HepG2 (cell line): ENCODE results near the gene LRP1B. TPM values are rescaled to one million over a fixed set of nuclear protein-coding genes. Genes with fewer than 3 reads are reported as not detected.

Experiments
- ATAC-seq: fragments of 200-7000 bp; cut with Tn5 transposase; 3 replicates; pipeline ENCODE4 v1.9.1; 2020; ENCODE audit warnings: mild to moderate bottlenecking, moderate library complexity
- BruUV-seq: library from RNA; stranded (reverse); fragments of 400-500 nt; replicated peaks from 2 replicates; lab custom pipeline; 2021; lab: Mats Ljungman, UMichigan
- CTCF ChIA-PET: fragments of 300-600 bp; formaldehyde crosslinking; extraction: SDS; loops from one replicate; lab custom pipeline; 2021; ENCODE audit warnings: low total read pairs, inconsistent platforms, low intra/inter-chr PET ratio; lab: Yijun Ruan, JAX
- POLR2A ChIA-PET: fragments of 350-600 bp; sonication (Branson Sonifier 250); formaldehyde crosslinking; loops from one replicate; lab custom pipeline; 2020; ENCODE audit warnings: antibody characterized with exemption, inconsistent platforms; lab: Yijun Ruan, JAX
- DNase-seq: peaks from one replicate; pipeline ENCODE4 v3.0.0-alpha.2; 2015; ENCODE audit warnings: low spot score
- FAIRE-seq: peaks from 3 replicates; lab custom pipeline; 2011; peaks lifted over from hg19 to GRCh38; lab: Jason Lieb, UNC
- H2AFZ ChIP-seq: one replicate; pipeline ENCODE4 v1.6.1; 2011; ENCODE audit warnings: low read length, inconsistent platforms
- H3K27ac ChIP-seq: fragments of 300-600 bp; 3 replicates; pipeline ENCODE4 v1.8.0; 2011; ENCODE audit warnings: mixed run types, mild to moderate bottlenecking, mixed read lengths, low read length, inconsistent platforms; ENCODE audit not compliant: insufficient read depth; ENCODE audit errors: extremely low read length
- H3K27me3 ChIP-seq, 2 experiments: fragments of 200-600 bp in 1 of 2; 2 replicates in 1 of 2; 3 replicates in 1 of 2; pipeline versions ENCODE4 v1.6.0 to v1.8.0; 2011; ENCODE audit warnings: low read length in 2 of 2, mild to moderate bottlenecking in 2 of 2, moderate library complexity in 2 of 2, inconsistent platforms in 1 of 2; ENCODE audit not compliant: insufficient read depth in 2 of 2, control insufficient read depth in 1 of 2
- H3K36me3 ChIP-seq, 2 experiments: fragments of 200-600 bp in 1 of 2; replicated peaks in 1 of 2; 2 replicates in 1 of 2; 3 replicates in 1 of 2; pipeline versions ENCODE4 v1.5.1 to v1.8.0; 2011; ENCODE audit warnings: low read length in 2 of 2, inconsistent platforms in 1 of 2; ENCODE audit not compliant: insufficient read depth in 2 of 2, control insufficient read depth in 1 of 2
- H3K4me1 ChIP-seq: 2 replicates; pipeline ENCODE4 v1.5.1; 2012; ENCODE audit warnings: low read length, inconsistent platforms; ENCODE audit not compliant: insufficient read depth
- H3K4me2 ChIP-seq: 2 replicates; pipeline ENCODE4 v1.6.0; 2011; ENCODE audit warnings: low read depth, low read length, inconsistent platforms
- H3K4me3 ChIP-seq, 3 experiments: fragments of 200-600 bp in 1 of 3; sonication (generic), shearing (Covaris generic) in 1 of 3; replicated peaks in 1 of 3; 2 replicates each; pipeline ENCODE4 v1.5.1; 2011 to 2016; ENCODE audit warnings: low read length in 3 of 3, inconsistent platforms in 2 of 3, low read depth in 2 of 3, mild to moderate bottlenecking in 2 of 3, control low read depth in 1 of 3, mixed read lengths in 1 of 3; ENCODE audit not compliant: insufficient read depth in 1 of 3
- H3K79me2 ChIP-seq: one replicate; pipeline ENCODE4 v1.6.1; 2011; ENCODE audit warnings: low read length, inconsistent platforms; ENCODE audit not compliant: insufficient read depth
- H3K9ac ChIP-seq: 2 replicates; pipeline ENCODE4 v1.6.0; 2011; ENCODE audit warnings: mild to moderate bottlenecking, low read depth, low read length, inconsistent platforms; ENCODE audit not compliant: insufficient read depth
- H3K9me3 ChIP-seq: 2 replicates; pipeline ENCODE4 v1.5.1; 2012; ENCODE audit warnings: mild to moderate bottlenecking, low read length
- H4K20me1 ChIP-seq: 2 replicates; pipeline ENCODE4 v1.6.0; 2011; ENCODE audit warnings: inconsistent platforms, mild to moderate bottlenecking, low read length, moderate library complexity; ENCODE audit not compliant: insufficient read depth
- CEBPB ChIP-seq: IDR thresholded peaks from 2 replicates; pipeline ENCODE4 v1.6.1; 2011; ENCODE audit warnings: low read depth, low read length, improper control_type of control experiment, borderline replicate concordance
- GPN1 ChIP-seq: sonication (generic); formaldehyde crosslinking; IDR thresholded peaks from 2 replicates; pipeline ENCODE4 v1.5.1; 2020; ENCODE audit warnings: missing genetic modification reagents, borderline replicate concordance
- HNF1A ChIP-seq, 2 experiments: sonication (generic) in 1 of 2; formaldehyde crosslinking in 1 of 2; IDR thresholded peaks; 2 replicates each; pipeline versions ENCODE4 v1.4.0 to v1.6.1; 2016 to 2020; ENCODE audit warnings: borderline replicate concordance in 1 of 2, low read depth in 1 of 2, mild to moderate bottlenecking in 1 of 2, missing genetic modification reagents in 1 of 2
- MAZ ChIP-seq, 2 experiments: sonication (generic) in 1 of 2; formaldehyde crosslinking in 1 of 2; IDR thresholded peaks; 2 replicates each; pipeline versions ENCODE4 v1.5.0 to v1.6.1; 2012 to 2020; ENCODE audit warnings: low read depth in 2 of 2, mild to moderate bottlenecking in 2 of 2, borderline replicate concordance in 1 of 2, improper control_type of control experiment in 1 of 2, low read length in 1 of 2, missing genetic modification reagents in 1 of 2, moderate library complexity in 1 of 2
- SPEN ChIP-seq: sonication (generic); formaldehyde crosslinking; IDR thresholded peaks from 2 replicates; pipeline ENCODE4 v1.5.1; 2020; ENCODE audit warnings: low read depth, mild to moderate bottlenecking, missing genetic modification reagents
- WGBS: methylation state at CpG from one replicate; pipeline ENCODE4 v1.1.6; 2017; ENCODE audit warnings: low lambda C conversion rate; 5-methylcytosine and 5-hydroxymethylcytosine counted together
- in situ Hi-C: cut with HindIII; loops from 2 replicates; pipeline ENCODE4 v1.10.0; 2017; ENCODE audit warnings: low pct_unique_long_range_greater_than_20kb; ENCODE audit not compliant: extremely low pct_ligation_motif_present
- intact Hi-C: fragments of 100-400 bp; cut with micrococcal nuclease; formaldehyde crosslinking; loops from one replicate; pipeline ENCODE4 v1.10.0; 2022; ENCODE audit not compliant: unreplicated experiment
- polyA plus RNA-seq, 8 experiments: library from polyadenylated mRNA; depleted of rRNA in 3 of 8; stranded (reverse) in 7 of 8; unstranded in 1 of 8; fragments of >200 nt; fragmentation: Illumina TruSeq in 4 of 8; extraction: Trizol in 4 of 8; gene quantifications; 2 replicates each; pipeline versions ENCODE4 v1.2.1 to v1.2.3, GENCODE V29; 2011 to 2016; ENCODE audit warnings: low read depth in 4 of 8, missing spikeins in 1 of 8, mixed read lengths in 1 of 8; ENCODE audit not compliant: insufficient read depth in 1 of 8
- total RNA-seq, 5 experiments: library from RNA; depleted of rRNA; stranded (reverse); fragments of >200 nt; fragmentation: Illumina TruSeq; extraction: Trizol; gene quantifications; 2 replicates each; pipeline ENCODE4 v1.2.3, GENCODE V29; 2016; ENCODE audit warnings: low read depth in 1 of 5

Gene LRP1B
- total and polyA plus RNA-seq, 2 of the 13 experiments (the other 11 are each of a cell fraction or from before 2014, with no cell fraction given) = 0.04 TPM; not detected in 1

GRCh38 chr2:142130111-142131009 lies 456 bp downstream of the LRP1B start (continued):
- no peak for TF ChIP-seq MAZ (IDR thresholded peaks at IDR 0.05; ENCODE audit: borderline replicate concordance, low read depth, low read length)
- 0 out of 2 replicates have a peak, but pooled peaks have one; percentile 31 for TF ChIP-seq MAZ (CRISPR knock-in tag; IDR thresholded peaks at IDR 0.05; ENCODE audit: low read depth)
- TF ChIP-seq HNF1A (IDR thresholded peaks at IDR 0.05; ENCODE audit: low read depth) = no peak
- TF ChIP-seq HNF1A (CRISPR knock-in tag; IDR thresholded peaks at IDR 0.05; ENCODE audit: borderline replicate concordance) = no peak
- 0 out of 2 replicates have a peak, but pooled peaks have one; percentile 21 for TF ChIP-seq SPEN (CRISPR knock-in tag)
- TF ChIP-seq, all 625 proteins: peak for 33

- POLR2A ChIA-PET = no interaction called here
- no peak for ATAC-seq
- no peak for FAIRE-seq
- Histone ChIP-seq H3K9ac (no peak overlapping the region), H3K4me1 (peaks cover 19% of the 10 kb centered on the region), H3K36me3 (no peaks in the 10 kb centered on the region), H4K20me1 (no peaks in the 10 kb centered on the region), H3K9me3 (no peaks in the 10 kb centered on the region), H3K79me2 (no peaks in the 10 kb centered on the region), H3K4me3 (no peak overlapping the region), H3K27ac (no peak overlapping the region), H3K4me2 (no peak overlapping the region), H3K27me3 (peaks cover 4 to 27% of the 10 kb centered on the region in 2 experiments; a peak in 4 of 5 replicates), H2AFZ (no peak overlapping the region)
- WGBS = 19% methylated on average over 5 of the region's 5 CpGs
- TF ChIP-seq CEBPB (peak; percentile 55; the same call in 1 of the 2 replicates), GPN1 (CRISPR knock-in tag) (no peak)
- intact Hi-C loops (no loop called here), in situ Hi-C loops (no loop called here)
- no peak for DNase-seq
- CTCF ChIA-PET = no interaction called here
- no TSS peak for BruUV-seq
Observed at GRCh38 chr2:142128105-142128504, 2.7 kb downstream of the LRP1B start.
